Right atrium auricular region (tissue), 2 donors: ENCODE measurements around the gene TMEM63B. TPM values are rescaled to one million over a fixed set of nuclear protein-coding genes. Genes with fewer than 3 reads are reported as not detected.

ENCODE experiments used
- DNase-seq: peaks from one replicate; pipeline ENCODE4 v3.0.0-alpha.2; 2019; ENCODE audit warnings: low spot score
- H3K27ac ChIP-seq, 2 donors: fragments of 200-600 bp; sonication (generic); 1 replicate in 1 of 2; 2 replicates in 1 of 2; pipeline ENCODE4 v1.5.1; 2016 to 2019
- H3K27me3 ChIP-seq, 2 donors: fragments of 200-600 bp; sonication (generic); one replicate each; pipeline versions ENCODE4 v1.5.1 to v1.6.0; 2017 to 2019
- H3K36me3 ChIP-seq: fragments of 200-600 bp; sonication (generic); one replicate; pipeline ENCODE4 v1.5.1; 2016
- H3K4me1 ChIP-seq, 2 donors: fragments of 200-600 bp; sonication (generic); one replicate each; pipeline versions ENCODE4 v1.5.1 to v1.6.0; 2017 to 2019
- H3K4me3 ChIP-seq, 2 donors: fragments of 200-600 bp; sonication (generic); 1 replicate in 1 of 2; 2 replicates in 1 of 2; pipeline ENCODE4 v1.5.1; 2017 to 2019; ENCODE audit warnings: mild to moderate bottlenecking in 1 of 2, moderate library complexity in 1 of 2
- H3K9me3 ChIP-seq, 2 donors: fragments of 200-600 bp; sonication (generic); one replicate each; pipeline ENCODE4 v1.5.1; 2019
- total RNA-seq, 2 donors: library from RNA; depleted of rRNA; stranded (reverse); fragments of >200 nt; gene quantifications; one replicate each; pipeline ENCODE4 v1.1.0, GENCODE V29; 2016
- TF ChIP-seq, protein P1 (sequence below), 2 donors: fragments of 200-600 bp; sonication (generic); IDR thresholded peaks; one replicate each; pipeline ENCODE4 v1.5.1; 2019; ENCODE audit warnings: antibody characterized with exemption in 2 of 2

TMEM63B gene
- total RNA-seq, 2 donors from 2014 or later, result 29.2 to 37.1 TPM

- Histone ChIP-seq H3K27ac (no peak overlapping the region), H3K4me1 (peaks cover 0 to 19% of the 10 kb centered on the region in 2 donors), H3K36me3 (peaks cover 48% of the 10 kb centered on the region), H3K4me3 (no peak overlapping the region), H3K27me3 (no peaks in the 10 kb centered on the region), H3K9me3 (no peaks in the 10 kb centered on the region)
- DNase-seq, result no peak
- TF ChIP-seq, protein P1, sequence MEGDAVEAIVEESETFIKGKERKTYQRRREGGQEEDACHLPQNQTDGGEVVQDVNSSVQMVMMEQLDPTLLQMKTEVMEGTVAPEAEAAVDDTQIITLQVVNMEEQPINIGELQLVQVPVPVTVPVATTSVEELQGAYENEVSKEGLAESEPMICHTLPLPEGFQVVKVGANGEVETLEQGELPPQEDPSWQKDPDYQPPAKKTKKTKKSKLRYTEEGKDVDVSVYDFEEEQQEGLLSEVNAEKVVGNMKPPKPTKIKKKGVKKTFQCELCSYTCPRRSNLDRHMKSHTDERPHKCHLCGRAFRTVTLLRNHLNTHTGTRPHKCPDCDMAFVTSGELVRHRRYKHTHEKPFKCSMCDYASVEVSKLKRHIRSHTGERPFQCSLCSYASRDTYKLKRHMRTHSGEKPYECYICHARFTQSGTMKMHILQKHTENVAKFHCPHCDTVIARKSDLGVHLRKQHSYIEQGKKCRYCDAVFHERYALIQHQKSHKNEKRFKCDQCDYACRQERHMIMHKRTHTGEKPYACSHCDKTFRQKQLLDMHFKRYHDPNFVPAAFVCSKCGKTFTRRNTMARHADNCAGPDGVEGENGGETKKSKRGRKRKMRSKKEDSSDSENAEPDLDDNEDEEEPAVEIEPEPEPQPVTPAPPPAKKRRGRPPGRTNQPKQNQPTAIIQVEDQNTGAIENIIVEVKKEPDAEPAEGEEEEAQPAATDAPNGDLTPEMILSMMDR (IDR thresholded peaks at IDR 0.05), result no peak
These were observed 19.9 kb downstream of the TMEM63B start for GRCh38 chr6:44147256-44147655.

- no peaks in the 10 kb centered on the region for H3K27me3 ChIP-seq
- no peak overlapping the region for H3K4me3 ChIP-seq
- no peaks in the 10 kb centered on the region for H3K9me3 ChIP-seq
- TF ChIP-seq, protein P1 (IDR thresholded peaks at IDR 0.05), result no peak
- no peak for DNase-seq
- peaks cover 0 to 19% of the 10 kb centered on the region in 2 donors for H3K4me1 ChIP-seq
- no peak overlapping the region for H3K27ac ChIP-seq
- peaks cover 48% of the 10 kb centered on the region for H3K36me3 ChIP-seq
These were observed 21.0 kb downstream of the TMEM63B start for GRCh38 chr6:44148306-44148705.

- DNase-seq, result no peak
- TF ChIP-seq, protein P1 (IDR thresholded peaks at IDR 0.05), result no peak
- Histone ChIP-seq H3K36me3 (peaks cover 48% of the 10 kb centered on the region), H3K27me3 (no peaks in the 10 kb centered on the region), H3K4me1 (peaks cover 0 to 19% of the 10 kb centered on the region in 2 donors), H3K9me3 (no peaks in the 10 kb centered on the region), H3K4me3 (no peak overlapping the region), H3K27ac (no peak overlapping the region)
These were observed 22.1 kb downstream of the TMEM63B start for GRCh38 chr6:44149369-44150012.

DNA sequence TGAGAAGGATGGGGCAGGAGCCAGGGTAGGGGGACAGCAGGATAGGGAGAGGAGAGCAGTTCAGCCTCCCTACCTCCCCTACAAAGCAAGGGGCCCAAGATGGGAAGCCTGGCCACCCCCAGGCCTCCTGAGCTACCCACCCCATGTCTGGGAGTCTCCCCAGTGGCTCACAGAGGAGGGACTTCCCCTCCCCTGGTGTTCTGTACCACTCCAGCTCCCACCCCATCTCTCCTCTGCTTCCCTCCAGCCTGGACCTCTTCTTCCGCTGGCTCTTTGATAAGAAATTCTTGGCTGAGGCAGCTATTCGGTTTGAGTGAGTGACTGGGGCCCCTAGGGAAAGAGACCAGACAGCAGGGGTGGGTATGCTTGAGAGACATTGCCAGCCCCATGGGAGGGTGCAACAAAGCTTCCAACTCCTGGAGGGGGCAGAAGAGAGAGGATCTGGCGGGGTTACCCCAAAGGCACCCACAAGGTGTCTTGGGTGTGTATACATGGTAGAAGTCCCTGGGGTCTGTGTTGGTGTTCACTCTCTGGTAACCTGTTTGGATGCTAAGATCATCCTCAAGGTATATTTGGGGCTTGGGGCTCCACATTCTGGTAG lies 23.1 kb downstream of the TMEM63B start:
- no peak overlapping the region for H3K27ac ChIP-seq
- H3K4me1 ChIP-seq, result peaks cover 0 to 19% of the 10 kb centered on the region in 2 donors
- peaks cover 42% of the 10 kb centered on the region for H3K36me3 ChIP-seq
- TF ChIP-seq, protein P1 (IDR thresholded peaks at IDR 0.05), result no peak
- DNase-seq, result no peak
- no peak overlapping the region for H3K4me3 ChIP-seq
- H3K27me3 ChIP-seq, result no peaks in the 10 kb centered on the region
- H3K9me3 ChIP-seq, result no peaks in the 10 kb centered on the region

DNA sequence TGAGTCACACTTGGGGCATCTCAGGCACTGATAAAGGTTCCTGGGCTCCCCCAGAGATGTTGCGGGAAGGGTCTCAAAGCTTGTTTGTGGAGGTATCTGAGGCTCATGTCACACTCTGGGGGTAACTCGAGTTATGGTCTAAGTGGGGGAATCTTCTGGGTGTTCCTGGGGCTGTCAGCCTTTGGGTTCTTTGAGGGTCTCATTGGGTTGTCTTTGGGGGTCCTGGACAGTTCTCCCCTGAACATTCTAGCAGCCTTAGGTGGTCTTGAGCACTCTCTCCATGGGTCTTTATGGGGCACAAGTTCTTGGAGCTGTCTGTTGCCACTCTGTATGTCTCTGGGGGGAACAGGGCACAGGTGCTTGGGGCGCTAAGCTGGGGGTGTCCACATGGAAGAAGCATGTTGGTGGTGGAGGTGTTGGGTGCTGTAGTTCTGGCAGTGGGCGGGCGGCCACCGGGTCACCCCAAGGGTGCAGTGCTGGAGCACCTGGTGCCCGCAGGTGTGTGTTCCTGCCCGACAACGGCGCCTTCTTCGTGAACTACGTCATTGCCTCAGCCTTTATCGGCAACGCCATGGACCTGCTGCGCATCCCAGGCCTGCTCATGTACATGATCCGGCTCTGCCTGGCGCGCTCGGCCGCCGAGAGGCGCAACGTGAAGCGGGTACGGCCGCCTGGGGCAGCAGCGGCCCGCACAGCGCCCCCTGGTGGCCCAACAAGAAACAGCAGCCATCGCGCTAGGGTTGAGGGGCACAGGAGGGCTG lies 24.2 kb downstream of the TMEM63B start:
- Histone ChIP-seq H3K27me3 (no peaks in the 10 kb centered on the region), H3K4me3 (no peak overlapping the region), H3K4me1 (peaks cover 0 to 19% of the 10 kb centered on the region in 2 donors), H3K9me3 (no peaks in the 10 kb centered on the region), H3K36me3 (peaks cover 34% of the 10 kb centered on the region), H3K27ac (no peak overlapping the region)
- DNase-seq, result peak; percentile 74
- TF ChIP-seq, protein P1 (IDR thresholded peaks at IDR 0.05), result peak; percentile 99 to 100
